ENCODE data around the gene ZMYND19. TPM values are rescaled to one million over a fixed set of nuclear protein-coding genes. Genes with fewer than 3 reads are reported as not detected.
"Not testable (repeated sequence)": the region's sequence is repeated elsewhere in the genome, so short reads cannot be mapped to it uniquely, and the experiment has no call there.

The ZMYND19 gene
- total RNA-seq, 2 experiments from 2014 or later = 50.9 to 52.5 TPM

DNA sequence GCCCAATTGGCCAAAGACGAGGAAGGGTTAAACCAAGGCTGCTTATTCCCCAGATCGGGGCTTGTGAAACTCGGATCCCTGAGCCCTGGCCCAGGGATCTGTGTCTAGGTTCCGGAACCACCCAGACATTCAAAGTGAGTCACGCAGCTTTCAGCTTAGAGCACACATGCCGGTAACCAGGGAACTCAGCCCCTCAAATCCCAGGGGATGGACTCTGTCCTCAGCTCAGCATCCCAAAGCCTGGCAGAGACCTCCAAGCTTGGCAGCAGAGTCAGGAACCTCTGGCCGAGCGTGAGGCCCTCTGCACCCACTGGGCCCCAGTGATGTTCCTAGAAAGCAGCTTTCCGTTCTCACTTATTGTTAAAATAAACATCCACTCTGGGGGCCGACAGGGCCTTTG lies 45.2 kb downstream of the ZMYND19 start:
- no peaks in the 10 kb centered on the region for H3K9me3 Mint-ChIP-seq
- H3K27ac Mint-ChIP-seq = no peak overlapping the region
- H3K4me3 Mint-ChIP-seq = no peak overlapping the region
- no peaks in the 10 kb centered on the region for H3K36me3 Mint-ChIP-seq (ENCODE audit: low read depth)
- CTCF ChIA-PET = interaction anchor here (1.0 to 2.7 kb wide), 5 partner anchors 10 to 38 kb away, joined by 3 to 8 read pairs (median 4); no protein-coding TSS in a partner anchor
- H3K27me3 Mint-ChIP-seq (ENCODE audit: low read depth) = no peaks in the 10 kb centered on the region
- peaks cover 9% of the 10 kb centered on the region for H3K4me1 Mint-ChIP-seq (ENCODE audit: low read depth)
- intact Hi-C loops (cut with micrococcal nuclease) = no loop called here
- no peak for DNase-seq

DNA sequence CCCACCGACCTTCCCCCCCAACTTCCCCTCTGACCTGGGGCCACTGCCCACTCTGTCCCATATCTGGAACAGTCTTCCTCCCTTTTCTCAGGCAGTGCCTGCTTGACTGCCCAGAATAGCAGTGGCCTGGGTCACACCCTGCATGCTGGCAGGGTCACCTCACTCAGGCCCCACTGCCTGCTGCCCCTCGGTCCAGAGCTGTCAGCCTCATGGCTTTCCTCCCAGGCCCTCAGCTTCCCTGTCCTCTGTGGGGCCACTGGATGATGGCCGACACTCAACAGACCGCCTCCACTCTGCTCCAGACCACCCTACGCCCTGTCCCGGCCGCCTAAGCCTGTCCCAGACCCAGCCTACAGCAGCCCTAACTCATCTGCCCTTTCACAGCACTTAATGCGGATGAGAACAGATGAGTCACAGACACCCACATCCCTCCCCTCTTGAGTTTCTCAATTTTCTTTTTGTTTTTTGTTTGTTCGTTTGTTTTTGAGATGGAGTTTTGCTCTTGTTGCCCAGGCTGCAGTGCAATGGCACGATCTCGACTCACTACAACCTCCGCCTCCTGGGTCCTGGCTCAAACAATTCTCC lies 46.0 kb downstream of the ZMYND19 start:
- Mint-ChIP-seq H3K4me1 (ENCODE audit: low read depth) (peaks cover 3% of the 10 kb centered on the region), H3K36me3 (ENCODE audit: low read depth) (no peaks in the 10 kb centered on the region), H3K9me3 (no peaks in the 10 kb centered on the region), H3K4me3 (no peak overlapping the region), H3K27ac (no peak overlapping the region), H3K27me3 (ENCODE audit: low read depth) (no peaks in the 10 kb centered on the region)
- DNase-seq = no peak
- intact Hi-C loops (cut with micrococcal nuclease) = no loop called here
- CTCF ChIA-PET = interaction anchor here (2.7 kb wide), 1 partner anchor 9 kb away, joined by 8 read pairs; no protein-coding TSS in a partner anchor

DNA sequence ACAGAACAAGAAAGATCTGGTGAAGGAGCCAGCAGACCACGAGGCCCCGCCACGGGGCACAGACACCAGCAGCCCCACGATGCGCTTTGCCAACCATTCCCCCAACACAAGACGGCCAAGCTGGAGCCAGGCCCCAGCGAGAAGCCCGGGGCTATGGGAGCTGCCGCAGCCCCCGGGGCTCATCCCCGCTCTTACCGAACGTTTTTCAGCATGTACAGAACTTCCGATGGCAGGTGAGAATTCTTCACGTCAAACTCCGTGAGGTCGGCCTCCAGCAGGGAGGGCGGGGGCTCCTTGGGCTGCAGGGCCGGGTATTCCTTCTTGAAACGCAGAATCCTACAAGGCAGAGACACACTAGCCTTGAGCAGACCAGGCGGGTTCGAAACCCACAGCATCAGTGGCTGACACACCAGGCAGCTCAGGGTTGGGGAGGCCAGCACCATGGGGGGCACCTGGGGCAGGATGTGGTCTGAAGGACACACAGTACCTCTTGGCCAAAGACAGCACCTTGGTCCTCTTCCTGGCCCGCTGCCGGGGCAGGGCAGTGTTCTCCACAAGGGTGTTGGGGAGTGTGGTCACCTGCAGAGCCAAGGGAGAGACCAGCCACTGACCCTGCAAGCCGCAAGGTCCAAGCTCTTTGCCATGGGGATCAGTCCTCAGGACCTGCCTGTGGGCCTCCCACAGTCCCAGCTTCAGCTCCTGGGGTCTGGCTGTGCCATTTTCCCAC lies 46.9 kb downstream of the ZMYND19 start:
- H3K4me1 Mint-ChIP-seq (ENCODE audit: low read depth) = peaks cover 3% of the 10 kb centered on the region
- H3K27ac Mint-ChIP-seq = no peak overlapping the region
- CTCF ChIA-PET = interaction anchor here (2.7 kb wide), 1 partner anchor 8 kb away, joined by 8 read pairs; no protein-coding TSS in a partner anchor
- DNase-seq = no peak
- intact Hi-C loops (cut with micrococcal nuclease) = no loop called here
- no peaks in the 10 kb centered on the region for H3K36me3 Mint-ChIP-seq (ENCODE audit: low read depth)
- H3K27me3 Mint-ChIP-seq (ENCODE audit: low read depth) = no peaks in the 10 kb centered on the region
- H3K4me3 Mint-ChIP-seq = no peak overlapping the region
- H3K9me3 Mint-ChIP-seq = no peaks in the 10 kb centered on the region

DNA sequence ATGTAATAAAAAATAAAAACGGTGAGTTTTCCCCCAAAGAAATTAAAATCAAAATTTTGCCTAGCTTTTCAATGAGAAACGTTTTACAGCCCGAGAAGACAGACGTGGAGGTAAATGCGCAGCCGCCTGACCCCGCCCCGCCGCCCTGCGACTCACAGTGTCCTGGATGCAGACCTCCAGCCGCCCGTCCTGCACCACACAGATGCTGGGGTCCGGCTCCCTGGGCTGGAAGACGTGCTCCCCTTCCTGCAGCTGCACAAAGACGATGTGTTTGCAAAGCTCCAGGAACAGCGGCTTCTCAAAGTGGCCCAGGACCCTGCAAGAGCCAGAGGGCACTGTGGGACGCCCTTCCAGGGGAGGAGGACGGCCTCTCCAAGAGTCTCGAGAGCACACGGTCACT lies 47.8 kb downstream of the ZMYND19 start:
- intact Hi-C loops (cut with micrococcal nuclease) = no loop called here
- Mint-ChIP-seq H3K27me3 (ENCODE audit: low read depth) (no peaks in the 10 kb centered on the region), H3K27ac (no peak overlapping the region), H3K4me1 (ENCODE audit: low read depth) (peaks cover 4% of the 10 kb centered on the region), H3K4me3 (no peak overlapping the region), H3K9me3 (no peaks in the 10 kb centered on the region), H3K36me3 (ENCODE audit: low read depth) (no peaks in the 10 kb centered on the region)
- CTCF ChIA-PET = no interaction called here
- DNase-seq = no peak

DNA sequence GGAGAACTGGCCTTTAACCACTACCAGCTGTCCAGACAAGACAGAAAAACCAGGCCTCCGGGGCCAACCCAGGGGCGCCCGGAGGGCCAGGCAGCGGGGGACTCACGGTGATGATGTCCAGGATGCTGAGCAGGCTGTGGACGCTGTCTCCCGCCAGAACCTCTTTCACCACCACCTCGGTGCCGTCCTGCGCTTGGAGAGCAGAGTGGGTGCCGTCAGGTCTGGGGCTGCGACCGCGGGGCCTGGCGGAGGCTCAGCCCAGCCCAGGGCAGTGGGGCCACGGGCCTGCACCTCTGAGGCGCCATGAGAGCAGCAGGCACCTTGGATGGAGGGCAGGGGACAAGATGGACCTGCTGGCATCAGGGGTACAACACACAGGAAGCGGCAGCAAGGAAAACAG lies 49.8 kb downstream of the ZMYND19 start:
- DNase-seq = no peak
- intact Hi-C loops (cut with micrococcal nuclease) = no loop called here
- Mint-ChIP-seq H3K36me3 (ENCODE audit: low read depth) (peaks cover 5% of the 10 kb centered on the region), H3K27ac (no peak overlapping the region), H3K27me3 (ENCODE audit: low read depth) (no peaks in the 10 kb centered on the region), H3K4me1 (ENCODE audit: low read depth) (peaks cover 14% of the 10 kb centered on the region), H3K4me3 (no peak overlapping the region), H3K9me3 (peaks cover 6% of the 10 kb centered on the region)
- CTCF ChIA-PET = interaction anchor here (0.8 kb wide), 1 partner anchor 12 kb away, joined by 3 read pairs; the partner anchor contains the start of gene MRPL41

DNA sequence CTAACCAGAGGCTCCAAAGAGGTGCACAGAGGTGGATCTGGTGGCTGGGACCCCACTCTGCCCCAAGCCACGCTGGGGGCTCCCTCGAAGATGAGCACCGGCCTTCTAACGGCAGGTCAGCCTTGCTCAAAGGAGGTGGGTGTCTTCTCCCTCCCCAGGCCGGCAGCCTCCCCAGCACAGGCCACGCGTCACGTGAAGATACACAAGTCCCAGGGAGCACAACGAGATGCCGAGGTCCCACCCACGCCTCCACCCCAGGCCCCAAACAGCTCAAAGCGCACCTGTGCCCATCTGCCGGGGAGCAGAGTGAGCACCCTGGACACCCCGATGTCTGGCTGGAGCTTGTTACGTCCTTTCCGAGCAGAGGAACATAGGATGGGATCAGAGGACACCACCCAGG lies 52.3 kb downstream of the ZMYND19 start:
- no peak overlapping the region for H3K4me3 Mint-ChIP-seq
- H3K4me1 Mint-ChIP-seq (ENCODE audit: low read depth) = peaks cover 23% of the 10 kb centered on the region
- DNase-seq = no peak
- no peaks in the 10 kb centered on the region for H3K27me3 Mint-ChIP-seq (ENCODE audit: low read depth)
- peaks cover 6% of the 10 kb centered on the region for H3K9me3 Mint-ChIP-seq
- intact Hi-C loops (cut with micrococcal nuclease) = loop anchor here (5.0 kb wide), 1 partner anchor 236 kb away; the partner anchor contains the start of gene NRARP
- H3K36me3 Mint-ChIP-seq (ENCODE audit: low read depth) = peaks cover 5% of the 10 kb centered on the region
- CTCF ChIA-PET = interaction anchor here (1.3 kb wide), 1 partner anchor 82 kb away, joined by 3 read pairs; no protein-coding TSS in a partner anchor
- H3K27ac Mint-ChIP-seq = no peak overlapping the region

DNA sequence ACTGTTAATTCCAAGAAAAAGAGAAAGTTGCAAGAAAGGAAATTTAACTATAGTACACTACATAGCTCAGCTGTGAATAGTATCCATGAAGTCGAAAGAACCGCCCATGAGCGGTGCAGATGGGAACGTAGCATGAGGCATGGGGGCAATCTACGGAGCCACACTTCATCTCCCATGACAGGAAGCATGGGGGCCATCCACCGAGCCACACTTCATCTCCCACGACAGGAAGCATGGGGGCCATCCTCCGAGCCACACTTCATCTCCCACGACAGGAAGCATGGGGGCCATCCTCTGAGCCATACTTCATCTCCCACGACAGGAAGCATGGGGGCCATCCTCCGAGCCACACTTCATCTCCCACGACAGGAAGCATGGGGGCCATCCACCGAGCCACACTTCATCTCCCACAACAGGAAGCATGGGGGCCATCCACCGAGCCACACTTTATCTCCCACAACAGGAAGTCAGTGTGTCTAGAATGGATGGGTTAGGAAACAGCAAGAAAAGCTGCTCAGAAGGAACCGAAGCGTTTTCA lies 53.6 kb downstream of the ZMYND19 start:
- not testable (repeated sequence) for H3K4me3 Mint-ChIP-seq; H3K9me3 Mint-ChIP-seq; H3K27me3 Mint-ChIP-seq (ENCODE audit: low read depth); H3K36me3 Mint-ChIP-seq (ENCODE audit: low read depth)
- CTCF ChIA-PET = interaction anchor here (1.3 kb wide), 1 partner anchor 12 kb away, joined by 3 read pairs; no protein-coding TSS in a partner anchor
- intact Hi-C loops (cut with micrococcal nuclease) = loop anchor here (5.0 kb wide), 1 partner anchor 234 kb away; the partner anchor contains the start of gene NRARP
- peak; percentile 56 for DNase-seq
- peak overlapping the region; percentile 68 for H3K27ac Mint-ChIP-seq
- peaks cover 23% of the 10 kb centered on the region for H3K4me1 Mint-ChIP-seq (ENCODE audit: low read depth)

DNA sequence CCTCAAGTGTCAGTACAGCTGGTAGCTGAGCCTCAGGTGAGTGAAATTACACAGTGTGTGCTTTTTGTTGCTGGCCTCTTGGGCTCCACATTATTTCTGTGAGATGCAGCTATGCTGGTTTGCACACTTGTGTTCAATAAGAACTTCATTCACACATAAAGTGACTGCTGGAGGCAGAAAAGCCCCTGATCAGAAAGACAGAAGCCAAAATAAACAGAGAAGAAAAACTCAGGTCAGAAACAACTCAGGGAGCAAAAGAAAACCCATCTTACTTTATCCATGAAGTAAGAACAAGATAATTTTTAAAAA lies 55.2 kb downstream of the ZMYND19 start:
- intact Hi-C loops (cut with micrococcal nuclease) = loop anchor here (1.0 to 5.0 kb wide), 3 partner anchors 15 to 233 kb away; partner anchors contain the start of genes DPH7, NRARP and PNPLA7
- H3K27ac Mint-ChIP-seq = no peak overlapping the region
- CTCF ChIA-PET = interaction anchor here (0.8 to 1.3 kb wide), 9 partner anchors 9 to 248 kb away, joined by 3 to 8 read pairs (median 4); partner anchors contain the start of genes DPH7 and PNPLA7
- H3K9me3 Mint-ChIP-seq = peaks cover 6% of the 10 kb centered on the region
- H3K4me1 Mint-ChIP-seq (ENCODE audit: low read depth) = peaks cover 25% of the 10 kb centered on the region
- no peak for DNase-seq
- no peaks in the 10 kb centered on the region for H3K27me3 Mint-ChIP-seq (ENCODE audit: low read depth)
- peaks cover 5% of the 10 kb centered on the region for H3K36me3 Mint-ChIP-seq (ENCODE audit: low read depth)
- no peak overlapping the region for H3K4me3 Mint-ChIP-seq

DNA sequence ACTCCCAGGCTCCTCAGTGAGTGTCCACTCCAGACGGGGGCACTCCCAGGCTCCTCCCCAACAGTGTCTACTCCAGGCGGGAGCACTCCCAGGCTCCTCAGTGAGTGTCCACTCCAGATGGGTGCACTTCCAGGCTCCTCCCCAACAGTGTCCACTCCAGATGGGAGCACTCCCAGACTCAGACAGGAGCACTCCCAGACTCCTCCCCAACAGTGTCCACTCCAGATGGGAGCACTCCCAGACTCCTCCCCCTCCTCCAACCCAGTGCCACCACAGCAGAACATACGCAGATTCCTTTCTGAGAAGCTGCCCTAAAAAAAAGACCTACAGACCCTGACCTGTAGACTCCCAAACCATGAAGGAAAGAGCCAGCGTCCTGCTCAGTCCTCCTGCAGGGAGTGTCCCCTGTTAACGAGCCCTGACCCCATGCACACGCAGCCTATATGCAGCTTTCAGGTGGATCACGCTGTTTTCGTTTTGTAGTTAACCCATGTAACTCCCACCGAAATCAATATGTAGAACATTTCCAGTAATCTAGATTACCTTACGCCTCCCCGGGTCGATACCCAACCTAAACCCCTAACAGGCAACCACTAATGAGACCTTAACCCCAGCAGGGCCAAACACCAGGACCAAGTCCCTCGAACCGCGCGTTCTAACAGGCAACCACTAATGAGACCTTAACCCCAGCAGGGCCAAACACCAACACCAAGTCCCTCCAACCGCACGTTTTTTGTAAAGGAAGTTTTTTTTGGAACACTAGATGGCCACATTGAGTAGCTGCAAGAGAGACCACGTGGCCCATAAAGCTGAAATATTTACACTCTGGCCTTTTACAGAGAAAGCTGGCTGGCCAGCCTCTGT lies 55.8 kb downstream of the ZMYND19 start:
- no peak overlapping the region for H3K27ac Mint-ChIP-seq
- no peak overlapping the region for H3K4me3 Mint-ChIP-seq
- no peaks in the 10 kb centered on the region for H3K27me3 Mint-ChIP-seq (ENCODE audit: low read depth)
- peak; percentile 29 for DNase-seq
- H3K36me3 Mint-ChIP-seq (ENCODE audit: low read depth) = peaks cover 5% of the 10 kb centered on the region
- intact Hi-C loops (cut with micrococcal nuclease) = loop anchor here (1.0 to 5.0 kb wide), 3 partner anchors 16 to 232 kb away; partner anchors contain the start of genes DPH7, NRARP and PNPLA7
- peaks cover 6% of the 10 kb centered on the region for H3K9me3 Mint-ChIP-seq
- CTCF ChIA-PET = interaction anchor here (0.8 to 1.3 kb wide), 9 partner anchors 9 to 248 kb away, joined by 3 to 8 read pairs (median 4); partner anchors contain the start of genes DPH7 and PNPLA7
- peaks cover 25% of the 10 kb centered on the region for H3K4me1 Mint-ChIP-seq (ENCODE audit: low read depth)

DNA sequence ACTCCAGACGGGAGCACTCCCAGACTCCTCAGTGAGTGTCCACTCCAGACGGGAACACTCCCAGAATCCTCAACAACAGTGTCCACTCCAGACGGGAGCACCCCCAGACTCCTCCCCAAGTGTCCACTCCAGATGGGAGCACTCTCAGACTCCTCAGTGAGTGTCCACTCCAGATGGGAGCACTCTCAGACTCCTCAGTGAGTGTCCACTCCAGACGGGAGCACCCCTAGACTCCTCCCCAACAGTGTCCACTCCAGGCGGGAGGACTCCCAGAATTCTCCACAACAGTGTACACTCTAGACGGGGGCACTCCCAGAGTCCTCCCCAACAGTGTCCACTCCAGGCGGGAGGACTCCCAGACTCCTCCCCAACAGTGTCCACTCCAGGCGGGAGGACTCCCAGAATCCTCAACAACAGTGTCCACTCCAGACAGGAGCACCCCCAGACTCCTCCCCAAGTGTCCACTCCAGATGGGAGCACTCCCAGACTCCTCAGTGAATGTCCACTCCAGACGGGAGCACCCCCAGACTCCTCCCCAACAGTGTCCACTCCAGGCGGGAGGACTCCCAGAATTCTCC lies 57.3 kb downstream of the ZMYND19 start:
- H3K4me3 Mint-ChIP-seq; H3K9me3 Mint-ChIP-seq; H3K36me3 Mint-ChIP-seq (ENCODE audit: low read depth); DNase-seq; intact Hi-C loops (cut with micrococcal nuclease); CTCF ChIA-PET; H3K27ac Mint-ChIP-seq; H3K27me3 Mint-ChIP-seq (ENCODE audit: low read depth): not testable (repeated sequence)
- peaks cover 27% of the 10 kb centered on the region for H3K4me1 Mint-ChIP-seq (ENCODE audit: low read depth)
